ENCODE results near the gene MEGF6. TPM values are rescaled to one million over a fixed set of nuclear protein-coding genes. Genes with fewer than 3 reads are reported as not detected.

The MEGF6 gene
- total and polyA plus RNA-seq, 4 donors, result 17.7 to 54.2 (median 48.2) TPM

GRCh38 chr1:3578906-3579305, 32.4 kb downstream of the MEGF6 start:
- Histone ChIP-seq H3K9me3 (ENCODE audit: control insufficient read depth in 4 of 4, insufficient read depth in 3 of 4, low read length in 3 of 4) (no peaks in the 10 kb centered on the region), H3K9ac (ENCODE audit: insufficient read depth in 1 of 2, low read length in 2 of 2) (no peak overlapping the region), H3K27ac (ENCODE audit: low read depth in 1 of 2, low read length in 1 of 2) (no peak overlapping the region), H3K4me1 (ENCODE audit: control insufficient read depth in 5 of 5, insufficient read depth in 5 of 5, low read length in 5 of 5) (peaks cover 0 to 53% (median 6%) of the 10 kb centered on the region in 5 donors), H3K4me3 (no peak overlapping the region), H3K27me3 (ENCODE audit: control insufficient read depth in 3 of 3, insufficient read depth in 3 of 3, low read length in 2 of 3) (no peaks in the 10 kb centered on the region), H3K36me3 (ENCODE audit: control insufficient read depth in 4 of 4, insufficient read depth in 4 of 4, low read length in 4 of 4) (peaks cover 0 to 4% (median 0%) of the 10 kb centered on the region in 4 donors)
- ATAC-seq (ENCODE audit: insufficient read depth, low FRiP score), result no peak
- TF ChIP-seq, protein P1, sequence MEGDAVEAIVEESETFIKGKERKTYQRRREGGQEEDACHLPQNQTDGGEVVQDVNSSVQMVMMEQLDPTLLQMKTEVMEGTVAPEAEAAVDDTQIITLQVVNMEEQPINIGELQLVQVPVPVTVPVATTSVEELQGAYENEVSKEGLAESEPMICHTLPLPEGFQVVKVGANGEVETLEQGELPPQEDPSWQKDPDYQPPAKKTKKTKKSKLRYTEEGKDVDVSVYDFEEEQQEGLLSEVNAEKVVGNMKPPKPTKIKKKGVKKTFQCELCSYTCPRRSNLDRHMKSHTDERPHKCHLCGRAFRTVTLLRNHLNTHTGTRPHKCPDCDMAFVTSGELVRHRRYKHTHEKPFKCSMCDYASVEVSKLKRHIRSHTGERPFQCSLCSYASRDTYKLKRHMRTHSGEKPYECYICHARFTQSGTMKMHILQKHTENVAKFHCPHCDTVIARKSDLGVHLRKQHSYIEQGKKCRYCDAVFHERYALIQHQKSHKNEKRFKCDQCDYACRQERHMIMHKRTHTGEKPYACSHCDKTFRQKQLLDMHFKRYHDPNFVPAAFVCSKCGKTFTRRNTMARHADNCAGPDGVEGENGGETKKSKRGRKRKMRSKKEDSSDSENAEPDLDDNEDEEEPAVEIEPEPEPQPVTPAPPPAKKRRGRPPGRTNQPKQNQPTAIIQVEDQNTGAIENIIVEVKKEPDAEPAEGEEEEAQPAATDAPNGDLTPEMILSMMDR (IDR thresholded peaks at IDR 0.05; ENCODE audit: control extremely low read depth, extremely low read depth), result no peak
- 90% methylated on average over 19 of the region's 19 CpGs for whole genome bisulfite sequencing, 2 donors
- DNase-seq, result no peak

- no peaks in the 10 kb centered on the region for H3K27me3 ChIP-seq (ENCODE audit: control insufficient read depth in 3 of 3, insufficient read depth in 3 of 3, low read length in 2 of 3)
- peaks cover 0 to 4% (median 0%) of the 10 kb centered on the region in 4 donors for H3K36me3 ChIP-seq (ENCODE audit: control insufficient read depth in 4 of 4, insufficient read depth in 4 of 4, low read length in 4 of 4)
- no peaks in the 10 kb centered on the region for H3K9me3 ChIP-seq (ENCODE audit: control insufficient read depth in 4 of 4, insufficient read depth in 3 of 4, low read length in 3 of 4)
- TF ChIP-seq, protein P1 (IDR thresholded peaks at IDR 0.05; ENCODE audit: control extremely low read depth, extremely low read depth), result no peak
- 89 to 93% methylated on average over 8 of the region's 8 CpGs for WGBS, 2 donors
- no peak overlapping the region for H3K4me3 ChIP-seq
- no peak for DNase-seq
- H3K9ac ChIP-seq (ENCODE audit: insufficient read depth in 1 of 2, low read length in 2 of 2), result no peak overlapping the region
- peaks cover 0 to 58% (median 9%) of the 10 kb centered on the region in 5 donors for H3K4me1 ChIP-seq (ENCODE audit: control insufficient read depth in 5 of 5, insufficient read depth in 5 of 5, low read length in 5 of 5)
- H3K27ac ChIP-seq (ENCODE audit: low read depth in 1 of 2, low read length in 1 of 2), result no peak overlapping the region
- ATAC-seq (ENCODE audit: insufficient read depth, low FRiP score), result no peak
These were observed 32.9 kb downstream of the MEGF6 start for GRCh38 chr1:3578433-3578805.

DNA sequence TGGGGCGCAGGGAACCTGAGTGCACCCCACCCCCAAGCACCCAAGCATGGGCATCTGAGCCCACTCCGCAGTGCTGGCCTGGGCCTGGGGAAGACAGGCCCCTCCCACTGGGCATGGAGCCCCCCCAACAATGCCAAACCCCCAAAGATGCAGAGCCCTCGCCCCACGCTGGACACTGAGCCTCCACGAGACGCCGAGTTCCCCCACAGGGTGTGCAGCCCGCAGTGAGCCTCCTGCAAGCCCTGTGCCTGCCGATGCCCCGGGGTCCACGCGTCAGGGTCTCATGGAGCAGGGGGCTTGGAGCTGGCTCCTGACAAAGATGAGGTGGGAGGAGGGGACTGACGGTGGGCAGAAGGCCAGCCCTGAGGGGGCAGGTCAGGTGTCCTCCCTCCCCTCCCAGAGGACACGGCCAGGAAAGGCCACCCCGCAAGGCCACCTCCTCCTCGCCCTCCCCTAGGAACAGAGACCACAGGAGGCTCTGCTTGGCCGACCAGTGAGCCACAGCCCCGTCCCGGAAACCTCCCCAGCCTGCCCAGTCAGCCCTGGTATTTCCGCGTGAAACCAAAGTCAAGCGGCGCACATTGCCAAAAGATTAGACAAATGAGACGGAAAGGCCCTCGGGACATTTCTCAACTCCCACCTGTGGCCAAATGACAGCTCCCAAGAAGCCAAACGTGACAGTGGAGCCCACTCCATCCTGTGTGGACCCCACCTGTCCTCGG, 33.4 kb downstream of the MEGF6 start:
- no peak for ATAC-seq (ENCODE audit: insufficient read depth, low FRiP score)
- H3K9ac ChIP-seq (ENCODE audit: insufficient read depth in 1 of 2, low read length in 2 of 2), result no peak overlapping the region
- H3K36me3 ChIP-seq (ENCODE audit: control insufficient read depth in 4 of 4, insufficient read depth in 4 of 4, low read length in 4 of 4), result peaks cover 0 to 4% (median 0%) of the 10 kb centered on the region in 4 donors
- WGBS, 2 donors, result 75 to 87% methylated on average over 26 to 27 of the region's 27 CpGs
- no peak overlapping the region for H3K27ac ChIP-seq (ENCODE audit: low read depth in 1 of 2, low read length in 1 of 2)
- DNase-seq, result peak in 2 of 3 donors; percentile 44 to 45
- no peak overlapping the region for H3K4me3 ChIP-seq
- H3K9me3 ChIP-seq (ENCODE audit: control insufficient read depth in 4 of 4, insufficient read depth in 3 of 4, low read length in 3 of 4), result no peaks in the 10 kb centered on the region
- peaks cover 0 to 63% (median 9%) of the 10 kb centered on the region in 5 donors for H3K4me1 ChIP-seq (ENCODE audit: control insufficient read depth in 5 of 5, insufficient read depth in 5 of 5, low read length in 5 of 5)
- no peaks in the 10 kb centered on the region for H3K27me3 ChIP-seq (ENCODE audit: control insufficient read depth in 3 of 3, insufficient read depth in 3 of 3, low read length in 2 of 3)
- TF ChIP-seq, protein P1 (IDR thresholded peaks at IDR 0.05; ENCODE audit: control extremely low read depth, extremely low read depth), result no peak
